Central memory CD4-positive, alpha-beta T cell (primary cell): ENCODE results near the gene PTCHD4.
"Not testable (repeated sequence)": the region's sequence is repeated elsewhere in the genome, so short reads cannot be mapped to it uniquely, and the experiment has no call there.

Experiments
- DNase-seq: peaks from one replicate; pipeline ENCODE4 v3.0.0; 2022
- total RNA-seq, 3 experiments: gene quantifications; one replicate each; lab custom pipeline; 2026; lab: John Stamatoyannopoulos, UW

Gene PTCHD4
- 0 to 0.19 (median 0.05) reads per million in 3 experiments for total RNA-seq

GRCh38 chr6:48111143-48111506 lies at the start of gene PTCHD4:
Gene PTCHD4 (minus strand): TSS chr6:48111197. CDS start chr6:48068957, 42,240 bp downstream.
- DNase-seq = no peak

GRCh38 chr6:48151142-48151541 lies 40.1 kb upstream of the PTCHD4 start:
- DNase-seq = no peak

- DNase-seq = no peak
These were observed 39.7 kb upstream of the PTCHD4 start for GRCh38 chr6:48150701-48151100.

- no peak for DNase-seq
These were observed 36.1 kb upstream of the PTCHD4 start for GRCh38 chr6:48147051-48147450.

- no peak for DNase-seq
These were observed 33.0 kb upstream of the PTCHD4 start for GRCh38 chr6:48144021-48144420.

GRCh38 chr6:48141975-48142374 lies 31.0 kb upstream of the PTCHD4 start:
- no peak for DNase-seq

GRCh38 chr6:48139818-48140614 lies 29.0 kb upstream of the PTCHD4 start:
- no peak for DNase-seq

GRCh38 chr6:48136856-48137255 lies 25.9 kb upstream of the PTCHD4 start:
- DNase-seq = no peak

GRCh38 chr6:48135323-48136084 lies 24.5 kb upstream of the PTCHD4 start:
- no peak for DNase-seq

- DNase-seq = no peak
These were observed 23.2 kb upstream of the PTCHD4 start for GRCh38 chr6:48134246-48134645.

- no peak for DNase-seq
These were observed 12.6 kb upstream of the PTCHD4 start for GRCh38 chr6:48123601-48124000.

GRCh38 chr6:48121983-48122749 lies 11.2 kb upstream of the PTCHD4 start:
- DNase-seq = not testable (repeated sequence)

GRCh38 chr6:48116699-48117645 lies 6.0 kb upstream of the PTCHD4 start:
- DNase-seq = no peak

- no peak for DNase-seq
These were observed 2.1 kb upstream of the PTCHD4 start for GRCh38 chr6:48113130-48113529.

- no peak for DNase-seq
These were observed 578 bp upstream of the PTCHD4 start for GRCh38 chr6:48111575-48111974.

- DNase-seq = no peak
These were observed 408 bp downstream of the PTCHD4 start for GRCh38 chr6:48110436-48111142.

GRCh38 chr6:48109944-48110343 lies 1.1 kb downstream of the PTCHD4 start:
- no peak for DNase-seq

GRCh38 chr6:48102476-48103195 lies 8.4 kb downstream of the PTCHD4 start:
- DNase-seq = not testable (repeated sequence)

- no peak for DNase-seq
These were observed 9.7 kb downstream of the PTCHD4 start for GRCh38 chr6:48101290-48101689.

GRCh38 chr6:48100588-48100895 lies 10.5 kb downstream of the PTCHD4 start:
- no peak for DNase-seq
